Prostate gland (tissue), 2 donors: ENCODE measurements around the gene COL1A2.

Source experiments
- CTCF ChIP-seq, 4 experiments: fragments of 200-600 bp in 2 of 4; fragments of 450-650 bp in 2 of 4; sonication (generic) in 2 of 4; IDR thresholded peaks; 1 replicate in 3 of 4; 2 replicates in 1 of 4; pipeline ENCODE4 v1.5.1; 2016 to 2019; ENCODE audit warnings: antibody characterized with exemption in 4 of 4, mild to moderate bottlenecking in 2 of 4, moderate library complexity in 2 of 4
- POLR2A ChIP-seq: fragments of 450-650 bp; IDR thresholded peaks from one replicate; pipeline ENCODE4 v1.6.1; 2016; ENCODE audit warnings: antibody characterized with exemption, mild to moderate bottlenecking

- TF ChIP-seq CTCF (IDR thresholded peaks at IDR 0.05), result no peak
- TF ChIP-seq POLR2A, result no peak
Observed at GRCh38 chr7:94425546-94425945, 30.9 kb downstream of the COL1A2 start.
